GM21723 (cell line): ENCODE data around the gene IGF2BP3.

Experiments used
- ATAC-seq: cut with Tn5 transposase; IDR thresholded peaks from one replicate; pipeline ENCODE4 v1.9.1; 2021; ENCODE audit warnings: mild to moderate bottlenecking, moderate library complexity; ENCODE audit not compliant: unreplicated experiment

Gene IGF2BP3

DNA sequence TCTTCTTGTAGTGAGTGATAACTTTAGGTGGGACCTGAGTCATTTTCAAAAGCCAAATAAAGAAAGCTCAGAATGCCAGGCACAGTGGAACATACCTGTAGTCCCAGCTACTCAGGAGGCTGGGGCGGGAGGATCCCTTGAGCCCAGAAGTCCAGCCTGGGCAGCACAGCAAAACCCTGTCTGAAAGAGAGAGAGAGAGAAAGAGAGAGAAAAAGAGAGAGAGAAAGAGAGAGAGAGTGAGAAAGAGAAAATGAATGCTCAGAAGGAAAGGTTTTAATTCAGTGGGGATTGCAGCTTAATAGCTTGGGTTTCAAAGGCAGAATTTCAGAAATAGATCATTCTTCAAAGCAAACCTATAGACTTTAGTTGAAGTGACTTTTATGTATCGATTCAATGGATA lies 198.0 kb downstream of the IGF2BP3 start:
- no peak for ATAC-seq

DNA sequence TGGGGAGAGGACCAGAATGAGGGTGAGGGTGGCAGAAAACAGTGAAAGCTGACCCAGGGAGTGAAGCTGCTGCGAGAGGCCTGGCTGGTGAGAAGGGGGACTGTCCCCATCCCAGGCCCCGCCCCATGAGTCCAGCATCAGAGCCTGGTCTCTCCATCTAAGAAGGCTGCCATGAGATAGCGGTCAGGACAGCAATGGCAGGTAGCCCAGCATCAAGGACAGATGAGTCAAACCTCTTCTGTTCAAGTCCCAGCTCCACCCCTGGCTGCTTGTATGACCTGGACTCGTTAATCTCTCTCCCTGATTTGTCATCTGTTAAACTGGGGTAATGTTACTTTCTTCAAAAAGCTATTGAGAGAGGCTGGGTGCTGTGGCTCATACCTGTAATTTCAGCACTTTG lies 201.5 kb downstream of the IGF2BP3 start:
- no peak for ATAC-seq

DNA sequence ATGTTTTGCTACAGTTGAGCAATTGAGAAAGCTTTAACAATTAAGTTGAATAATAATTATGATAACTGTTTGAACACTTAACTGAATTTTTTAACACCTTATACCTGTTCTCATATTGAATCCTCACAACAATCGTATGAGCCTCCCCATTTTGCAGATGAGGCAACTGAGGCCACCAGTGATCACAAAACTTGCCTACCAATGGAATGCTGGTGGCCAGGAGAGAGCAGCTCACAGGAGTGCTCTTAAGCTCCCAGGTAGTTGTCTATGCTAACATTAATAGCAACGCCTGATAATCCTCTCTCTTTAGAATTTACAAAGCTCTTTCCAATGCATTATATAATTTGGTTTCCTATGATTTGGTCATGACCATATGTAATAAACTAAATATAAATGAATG lies 202.1 kb downstream of the IGF2BP3 start:
- no peak for ATAC-seq

DNA sequence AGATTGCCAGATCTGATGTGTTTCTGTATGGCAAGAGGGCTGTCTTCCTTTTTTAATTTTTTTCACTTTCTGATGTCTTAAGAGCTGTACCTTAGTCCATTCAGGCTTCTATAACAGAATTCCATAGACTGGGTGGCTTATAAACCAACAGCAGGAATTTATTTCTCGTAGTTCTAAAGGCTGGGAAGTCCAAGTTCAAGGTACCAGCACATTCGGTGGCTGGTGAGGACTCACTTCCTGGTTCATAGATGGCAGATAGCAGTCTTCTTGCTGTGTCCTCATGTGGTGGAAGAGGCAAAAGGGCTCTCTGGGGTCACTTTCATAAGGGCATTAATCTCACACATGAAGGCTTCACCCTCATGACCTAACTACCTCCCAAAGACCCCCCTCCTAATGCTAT lies 202.9 kb downstream of the IGF2BP3 start:
- no peak for ATAC-seq

DNA sequence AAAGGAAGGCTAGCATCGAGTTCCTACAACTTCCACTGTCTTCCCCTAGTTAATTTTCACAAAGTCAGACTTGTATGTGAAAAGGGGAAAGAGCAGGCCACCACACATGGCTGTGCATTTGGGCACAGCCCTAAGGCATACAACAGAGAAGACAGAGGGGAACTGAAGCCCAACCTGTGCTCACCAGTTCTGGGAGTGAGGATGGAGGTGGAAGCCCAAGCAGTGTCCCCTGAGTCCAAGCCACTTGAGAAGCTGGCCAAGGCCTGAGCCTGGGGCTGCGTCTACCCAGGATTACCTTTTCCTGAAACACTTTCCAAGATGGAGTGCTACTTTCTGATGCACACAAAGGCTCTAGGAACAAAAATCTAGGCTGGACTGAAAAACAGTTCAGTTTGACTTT lies 203.4 kb downstream of the IGF2BP3 start:
- ATAC-seq = no peak

DNA sequence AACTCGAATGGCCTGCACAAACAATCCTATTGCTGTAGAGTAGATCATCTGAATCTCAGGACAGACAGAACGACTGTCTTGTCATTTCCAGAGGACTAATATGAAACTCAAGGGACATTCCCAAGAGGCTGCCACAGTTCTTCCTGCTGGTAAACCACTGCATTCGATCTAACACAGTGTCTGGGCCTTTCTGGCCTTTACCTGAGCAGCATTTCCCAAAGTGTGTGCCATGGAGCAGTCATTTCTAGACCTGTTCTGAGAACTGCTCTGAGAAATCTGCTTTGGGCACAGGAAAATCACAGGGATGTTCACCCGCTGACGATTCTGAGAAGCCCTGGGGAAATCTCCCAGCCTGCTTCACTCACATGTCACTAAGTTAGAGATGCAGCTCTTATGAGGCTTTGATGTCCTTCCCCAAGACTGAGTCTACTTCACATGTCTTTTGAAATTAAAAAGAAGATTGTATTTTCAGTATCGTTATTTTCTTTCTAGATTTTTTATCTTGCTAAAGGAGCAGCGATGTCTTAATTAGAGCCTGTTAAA lies 205.3 kb downstream of the IGF2BP3 start:
- ATAC-seq = peak; percentile 57

DNA sequence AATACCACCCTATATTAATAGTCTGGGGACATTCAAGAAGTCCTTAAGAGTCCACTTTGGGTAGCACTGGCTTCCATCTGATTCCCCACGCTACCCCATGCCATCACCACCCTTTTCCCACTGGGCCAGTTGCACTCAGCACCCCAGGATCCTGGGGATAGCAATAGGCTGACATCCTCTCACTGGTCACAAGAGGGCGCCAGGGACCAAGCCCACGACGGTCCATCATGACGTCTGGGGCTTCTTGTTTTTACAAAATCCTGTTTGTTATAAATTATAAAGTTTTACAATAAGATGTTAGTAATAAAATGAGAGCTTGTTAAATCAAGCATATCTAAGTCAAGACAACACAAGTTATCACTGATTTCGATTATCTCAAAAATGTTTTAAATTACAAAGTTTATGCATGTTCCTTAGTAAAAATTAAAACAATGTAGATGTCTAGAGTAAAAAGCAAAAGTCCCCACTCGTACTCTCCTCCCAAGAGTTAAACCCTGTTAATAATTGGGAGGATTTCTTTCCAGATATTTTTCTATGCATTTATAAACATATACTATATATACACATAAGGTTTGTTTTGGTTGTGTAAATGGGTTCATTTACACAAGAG lies 208.3 kb downstream of the IGF2BP3 start:
- ATAC-seq = peak; percentile 91

DNA sequence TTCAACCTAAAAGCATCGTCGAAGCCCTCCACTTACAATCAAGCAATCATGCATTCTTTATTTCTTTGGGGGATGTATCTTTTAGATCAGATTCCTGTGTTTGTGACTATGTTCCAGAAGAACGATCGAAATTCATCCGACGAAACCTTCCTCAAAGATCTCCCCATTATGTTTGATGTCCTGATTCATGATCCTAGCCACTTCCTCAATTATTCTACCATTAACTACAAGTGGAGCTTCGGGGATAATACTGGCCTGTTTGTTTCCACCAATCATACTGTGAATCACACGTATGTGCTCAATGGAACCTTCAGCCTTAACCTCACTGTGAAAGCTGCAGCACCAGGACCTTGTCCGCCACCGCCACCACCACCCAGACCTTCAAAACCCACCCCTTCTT lies 209.9 kb downstream of the IGF2BP3 start:
- ATAC-seq = no peak
